ENCODE measurements around the gene SLC16A6. TPM values are rescaled to one million over a fixed set of nuclear protein-coding genes. Genes with fewer than 3 reads are reported as not detected.
"Not testable (repeated sequence)": the region's sequence is repeated elsewhere in the genome, so short reads cannot be mapped to it uniquely, and the experiment has no call there.

The SLC16A6 gene
- total RNA-seq, 1 experiment from 2014 or later = 4.8 TPM

DNA sequence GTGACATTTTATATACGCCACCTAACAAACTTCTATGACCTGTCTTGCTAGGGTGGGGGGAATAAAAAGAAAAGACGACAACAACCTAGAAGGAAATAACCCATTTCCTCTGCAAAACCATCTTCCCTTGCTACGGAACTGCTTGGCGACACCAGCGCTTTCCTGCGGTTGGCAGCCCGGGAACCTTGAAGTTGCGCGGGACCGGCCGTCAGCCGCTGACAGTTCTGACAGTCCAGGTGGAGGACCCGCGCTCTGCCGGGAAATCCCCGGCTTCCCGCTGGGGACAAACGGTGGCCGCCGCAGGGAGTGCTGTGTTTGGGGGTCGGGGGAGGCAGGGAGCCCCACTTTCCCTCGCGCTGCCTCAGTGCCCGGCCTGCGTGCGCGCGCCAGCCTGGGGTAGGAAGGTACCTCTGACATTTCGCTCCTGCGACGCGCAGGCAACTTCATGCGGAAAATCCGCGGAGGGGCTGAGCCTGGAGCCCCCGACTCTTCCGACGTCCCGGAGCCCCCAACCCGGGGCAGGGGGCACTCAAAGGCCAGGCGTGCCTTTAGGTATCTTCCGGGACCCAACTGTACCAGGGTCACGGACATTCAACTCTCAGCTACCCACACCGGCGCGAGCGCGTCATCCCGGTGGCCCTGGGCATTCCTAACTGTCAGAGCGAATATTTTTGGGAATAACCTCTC is 516 bp downstream of the SLC16A6 start:
- DNase-seq (ENCODE audit: low read depth) = no peak

DNA sequence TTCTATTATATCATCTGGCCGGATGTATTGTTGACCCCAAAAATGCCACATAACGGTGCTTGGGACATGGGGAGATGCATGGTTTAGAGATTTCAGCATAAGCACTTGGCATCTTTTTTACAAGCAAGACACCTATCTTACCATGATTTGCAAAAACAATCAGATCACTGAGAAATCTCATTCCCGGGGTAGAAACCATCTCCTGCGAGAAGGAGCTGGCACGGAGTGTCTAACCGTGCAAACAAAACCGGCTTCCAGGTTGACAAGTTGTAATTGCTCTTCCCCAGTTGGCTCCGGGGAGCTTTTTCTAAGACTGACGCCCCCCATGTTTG is 1.0 kb downstream of the SLC16A6 start:
- DNase-seq (ENCODE audit: low read depth) = no peak

DNA sequence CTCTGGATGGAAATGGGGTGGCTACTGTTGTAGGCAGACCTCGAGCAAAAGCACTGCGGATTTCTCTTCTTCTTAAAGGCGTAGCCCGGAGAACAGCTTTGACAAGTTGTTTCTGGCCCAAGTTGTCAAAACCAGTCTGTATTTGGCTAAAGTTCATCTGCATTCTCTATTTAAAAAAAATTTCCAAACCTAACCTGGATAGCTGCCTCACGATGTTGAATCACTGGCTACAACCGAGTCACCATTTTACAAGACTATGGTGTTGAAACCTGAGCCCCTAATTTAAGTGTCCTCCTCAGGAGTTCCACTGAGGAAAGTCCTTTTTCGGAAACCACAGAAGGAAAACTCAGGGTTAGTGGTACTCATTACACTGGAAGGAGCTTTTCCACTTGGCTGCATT is 1.5 kb downstream of the SLC16A6 start:
- no peak for DNase-seq (ENCODE audit: low read depth)

DNA sequence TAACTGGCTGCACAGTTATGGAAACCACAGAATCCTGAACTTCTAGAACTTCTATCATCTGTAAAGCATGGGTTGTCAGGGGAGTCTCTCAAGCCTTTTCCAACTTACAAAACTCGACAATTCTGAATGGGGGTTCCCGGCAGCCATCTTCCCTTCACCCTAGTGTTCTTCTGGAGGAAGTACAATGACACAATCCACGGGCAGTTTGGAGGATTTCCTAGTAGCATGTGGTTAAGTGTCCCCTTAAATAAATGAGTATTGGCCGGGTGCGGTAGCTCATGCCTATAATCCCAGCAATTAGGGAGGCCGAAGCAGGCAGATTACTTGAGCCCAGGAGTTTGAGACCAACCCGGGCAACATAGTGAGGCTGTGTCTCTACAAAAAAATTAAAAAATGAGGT is 2.1 kb downstream of the SLC16A6 start:
- no peak for DNase-seq (ENCODE audit: low read depth)

DNA sequence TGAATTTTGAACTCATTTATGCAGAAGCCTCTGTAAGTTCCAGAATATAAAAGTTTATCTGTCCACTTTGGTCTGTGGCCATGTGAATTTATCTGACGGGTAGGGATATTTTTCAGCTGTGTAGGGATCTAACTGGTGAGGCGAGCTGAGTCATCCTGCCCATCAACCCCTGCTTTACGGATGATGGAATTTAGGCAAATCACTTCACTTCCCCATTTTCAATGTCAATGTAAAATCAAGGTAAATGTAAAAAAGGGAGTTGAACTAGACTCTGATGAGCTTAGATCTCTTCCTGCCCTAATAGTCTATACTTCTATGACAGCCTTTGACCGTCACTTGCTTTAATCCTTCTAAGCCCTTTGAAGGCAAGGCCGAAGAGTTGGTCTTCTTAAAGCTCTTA is 2.6 kb downstream of the SLC16A6 start:
- peak; percentile 41 for DNase-seq (ENCODE audit: low read depth)

DNA sequence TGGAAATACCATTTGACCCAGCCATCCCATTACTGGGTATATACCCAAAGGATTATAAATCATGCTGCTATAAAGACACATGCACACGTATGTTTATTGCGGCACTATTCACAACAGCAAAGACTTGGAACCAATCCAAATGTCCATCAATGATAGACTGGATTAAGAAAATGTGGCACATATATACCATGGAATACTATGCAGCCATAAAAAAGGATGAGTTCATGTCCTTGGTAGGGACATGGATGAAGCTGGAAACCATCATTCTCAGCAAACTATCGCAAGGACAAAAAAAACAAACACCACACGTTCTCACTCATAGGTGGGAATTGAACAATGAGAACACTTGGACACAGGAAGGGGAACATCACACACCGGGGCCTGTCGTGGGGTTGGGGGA is 9.0 kb downstream of the SLC16A6 start:
- not testable (repeated sequence) for DNase-seq (ENCODE audit: low read depth)

DNA sequence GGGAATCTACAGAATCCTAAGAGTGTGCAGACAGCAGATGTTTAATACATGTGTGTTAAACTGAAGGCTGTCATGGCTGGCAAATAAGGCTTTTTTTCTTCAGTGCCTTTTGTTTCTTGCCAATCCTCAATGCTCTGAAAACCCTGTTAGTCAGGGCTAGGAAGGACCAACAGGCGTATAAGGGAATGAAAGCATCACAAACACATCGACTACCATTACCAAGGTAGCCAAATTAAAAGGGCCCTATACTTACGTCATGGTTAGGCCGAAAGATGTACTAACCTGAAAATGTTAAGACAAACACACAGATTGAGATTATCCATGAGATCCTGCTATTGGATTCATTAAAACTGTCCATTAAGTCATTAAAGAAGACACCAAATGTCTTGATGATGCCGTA is 13.1 kb downstream of the SLC16A6 start:
- no peak for DNase-seq (ENCODE audit: low read depth)

DNA sequence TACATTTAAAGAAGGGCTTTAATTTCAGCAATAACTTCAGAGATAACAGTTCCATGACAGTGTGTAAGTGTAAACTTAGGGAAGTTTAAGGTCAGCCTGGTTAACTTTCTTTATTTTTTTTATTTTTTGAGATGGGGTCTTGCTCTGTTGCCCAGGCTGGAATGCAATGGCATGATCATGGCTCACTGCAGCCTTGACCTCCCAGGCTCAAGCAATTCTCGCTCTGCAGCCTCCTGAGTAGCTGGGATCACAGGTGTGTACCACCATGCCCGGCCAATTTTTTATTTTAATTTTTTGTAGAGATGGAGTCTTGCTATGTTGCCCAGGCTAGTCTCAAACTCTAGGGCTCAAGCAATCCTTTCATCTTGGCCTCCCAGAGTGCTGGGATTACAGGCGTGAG is 14.6 kb downstream of the SLC16A6 start:
- DNase-seq (ENCODE audit: low read depth) = not testable (repeated sequence)

DNA sequence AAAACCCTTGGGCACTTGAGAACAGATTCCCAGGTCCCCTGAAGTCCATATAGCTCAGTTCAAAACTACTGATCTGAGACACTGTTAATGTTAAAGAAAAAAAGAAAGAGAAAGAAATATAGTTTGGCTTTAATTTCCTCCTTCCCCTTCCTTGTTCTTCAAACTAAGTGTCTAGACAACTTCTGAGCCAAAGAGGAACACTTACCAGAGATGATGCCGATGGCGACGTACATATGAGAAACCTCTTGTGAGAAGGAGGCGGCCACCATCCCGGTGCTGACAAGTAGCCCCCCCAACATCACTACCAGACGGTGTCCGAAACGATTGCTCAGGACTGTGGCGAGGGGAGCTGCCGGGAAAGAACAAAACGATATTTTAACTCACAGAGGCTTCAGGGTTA is 17.2 kb downstream of the SLC16A6 start:
- DNase-seq (ENCODE audit: low read depth) = no peak

DNA sequence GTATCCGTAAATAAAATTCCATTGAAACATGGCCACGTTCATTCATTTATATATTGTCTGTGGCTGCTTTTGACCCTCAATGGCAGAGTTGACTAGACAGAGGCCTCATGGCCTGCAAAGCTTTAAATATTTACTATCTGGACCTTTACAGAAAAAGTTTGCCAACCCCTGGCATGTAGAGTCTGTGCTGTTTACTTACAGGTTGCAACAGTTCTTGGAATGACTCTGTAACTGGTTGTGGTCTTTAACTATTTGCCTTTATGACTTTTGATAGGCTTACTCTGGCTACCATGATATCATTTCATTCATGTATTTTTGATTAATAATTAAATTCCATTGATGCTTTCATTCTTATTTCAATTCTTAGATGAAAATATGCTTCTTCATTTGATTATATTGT is 25.1 kb downstream of the SLC16A6 start:
- DNase-seq (ENCODE audit: low read depth) = not testable (repeated sequence)

DNA sequence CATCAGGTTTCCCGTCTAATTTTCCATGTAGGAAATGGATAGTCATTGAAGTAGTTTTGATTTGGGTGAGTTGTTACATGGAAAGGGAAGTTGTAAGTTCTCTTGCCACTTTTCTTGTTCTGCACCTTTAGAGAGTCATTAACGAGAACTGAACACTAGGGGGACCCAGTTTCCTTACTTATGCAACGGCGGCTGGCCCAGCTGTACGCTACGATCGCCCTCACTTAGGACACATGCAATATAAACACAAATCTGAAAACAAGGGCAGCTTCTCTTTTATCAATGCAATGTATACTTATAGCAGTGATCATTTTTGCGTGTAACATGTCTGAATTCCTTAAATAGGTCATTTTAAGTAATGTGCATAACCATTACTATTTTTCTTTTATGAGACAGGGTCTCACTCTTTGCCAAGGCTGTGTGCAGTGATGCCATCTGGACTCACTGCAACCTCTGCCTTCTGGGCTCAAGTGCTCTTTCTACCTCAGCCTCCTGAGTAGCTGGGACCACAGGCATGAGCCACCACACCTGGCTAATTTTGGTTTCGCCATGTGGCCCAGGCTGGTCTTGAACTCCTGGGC is 27.7 kb downstream of the SLC16A6 start:
- peak; percentile 44 for DNase-seq (ENCODE audit: low read depth)

DNA sequence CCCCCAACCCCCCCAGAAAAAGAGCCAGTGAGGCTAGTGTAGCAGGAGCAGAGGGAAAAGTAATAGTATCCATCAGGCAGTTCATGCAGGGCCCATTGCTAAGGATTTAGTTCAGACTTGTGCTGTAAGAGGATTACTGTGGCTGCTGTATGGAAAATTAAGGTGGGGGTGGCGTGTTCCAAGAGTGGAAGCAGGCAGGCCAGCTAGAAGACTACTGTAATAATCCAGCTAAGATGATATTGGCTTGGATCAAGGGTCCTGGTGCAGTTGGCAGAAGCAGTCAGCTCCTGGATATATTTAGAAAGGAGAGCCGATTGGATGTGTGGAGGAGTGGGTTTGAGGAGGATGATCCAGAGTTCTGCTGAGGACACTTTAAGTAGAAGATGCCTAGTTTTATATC is 28.5 kb downstream of the SLC16A6 start:
- not testable (repeated sequence) for DNase-seq (ENCODE audit: low read depth)

DNA sequence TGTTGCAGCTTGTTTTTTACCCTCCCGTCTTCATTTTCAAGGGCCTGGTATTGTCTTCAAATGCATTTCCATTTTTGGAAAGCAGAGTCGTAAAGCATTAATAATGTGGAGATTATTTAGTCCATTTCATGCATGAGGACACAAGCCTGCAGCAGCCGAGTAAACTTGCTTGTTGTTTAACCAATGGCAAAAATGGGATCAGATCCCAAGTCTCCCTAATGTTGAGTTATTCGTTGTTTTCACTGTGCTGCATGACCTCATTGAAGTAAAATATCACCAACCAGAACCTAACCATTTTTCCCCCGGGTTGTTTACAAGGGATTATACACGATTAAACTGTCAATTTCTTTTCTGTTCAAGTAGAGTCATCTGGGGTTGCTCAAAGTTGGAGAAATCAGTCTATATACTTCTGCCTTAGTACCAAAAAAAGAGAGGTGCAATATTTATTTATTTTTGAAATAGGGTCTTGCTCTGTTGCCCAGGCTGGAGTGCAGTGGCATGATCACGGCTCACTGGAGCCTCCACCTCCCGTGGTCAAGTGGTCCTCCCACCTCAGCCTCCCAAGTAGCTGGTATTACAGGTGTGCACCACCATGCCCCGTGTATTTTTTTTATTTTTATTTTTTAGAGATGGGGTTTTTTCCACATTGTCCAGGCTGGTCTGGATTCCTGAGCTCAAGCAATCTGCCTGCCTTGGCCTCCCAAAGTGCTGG is 30.7 kb downstream of the SLC16A6 start:
- no peak for DNase-seq (ENCODE audit: low read depth)

DNA sequence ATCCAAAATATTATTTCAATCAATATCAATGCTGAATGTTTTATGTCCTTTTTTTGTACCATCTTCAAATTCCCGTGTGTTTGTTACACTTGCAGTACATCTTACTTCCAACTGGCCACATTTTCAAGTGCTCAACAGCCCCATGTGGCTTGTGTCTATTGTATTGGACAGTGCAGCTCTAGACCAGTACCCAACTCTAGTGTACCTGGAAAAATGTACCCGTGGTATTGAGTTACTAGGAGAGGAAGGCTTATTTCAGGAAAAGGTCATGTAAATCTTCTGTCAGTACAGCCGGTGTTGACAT is 31.3 kb downstream of the SLC16A6 start:
- not testable (repeated sequence) for DNase-seq (ENCODE audit: low read depth)

DNA sequence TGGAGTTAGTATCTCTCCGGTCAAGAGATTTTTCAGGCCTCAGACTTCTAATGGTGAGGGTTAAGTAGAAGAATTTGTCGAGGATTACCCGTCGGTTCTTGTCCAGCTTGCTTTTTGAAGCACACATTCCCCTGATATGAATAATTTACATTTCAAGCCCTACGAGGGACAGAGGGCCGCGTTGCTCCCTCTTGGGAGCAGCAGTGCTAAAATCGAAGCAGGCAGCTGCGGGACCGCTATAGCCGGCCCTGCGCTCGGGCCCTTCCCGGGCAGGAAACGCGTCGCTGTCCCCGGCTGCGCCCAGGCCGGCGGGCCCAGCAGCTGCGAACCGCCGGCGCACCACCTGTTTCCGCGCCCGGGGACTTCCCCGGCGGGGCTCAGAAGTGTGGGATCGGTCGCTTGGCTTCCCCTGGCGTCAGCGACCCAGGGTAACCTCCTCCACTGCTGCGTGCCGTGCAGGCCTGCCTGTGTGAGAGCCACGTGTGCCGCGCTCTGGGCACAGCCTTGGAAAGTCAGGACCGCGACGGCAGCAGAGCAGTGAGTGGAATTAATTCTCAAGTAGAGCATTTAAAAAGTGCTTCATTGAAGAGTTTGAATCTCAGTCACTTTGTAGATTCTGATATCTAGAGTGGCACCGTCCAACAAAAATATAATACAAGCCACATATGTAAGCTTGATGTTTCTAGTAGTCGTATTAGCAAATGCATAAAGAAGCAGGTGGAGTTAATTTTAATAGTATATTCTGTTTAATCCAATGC is 31.9 kb downstream of the SLC16A6 start:
- peak; percentile 45 for DNase-seq (ENCODE audit: low read depth)

DNA sequence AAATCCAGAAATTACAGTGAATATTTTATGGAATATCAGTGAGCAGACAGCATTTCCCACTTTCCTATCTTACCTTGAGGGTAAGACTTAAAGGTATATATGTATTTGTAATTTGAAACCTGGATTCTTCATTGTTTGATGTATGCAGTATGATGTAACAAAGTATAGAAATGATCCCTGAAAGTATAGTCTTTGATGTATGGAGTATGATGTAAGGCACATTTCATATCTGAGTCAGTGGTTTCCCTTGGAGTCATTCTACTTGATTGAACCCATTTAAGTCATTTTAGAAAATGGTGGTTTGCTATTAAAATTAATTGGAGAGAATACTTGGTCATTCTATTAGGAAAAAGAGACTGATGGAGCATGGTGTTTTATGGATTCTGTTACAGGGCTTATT is 33.0 kb downstream of the SLC16A6 start:
- DNase-seq (ENCODE audit: low read depth) = no peak

DNA sequence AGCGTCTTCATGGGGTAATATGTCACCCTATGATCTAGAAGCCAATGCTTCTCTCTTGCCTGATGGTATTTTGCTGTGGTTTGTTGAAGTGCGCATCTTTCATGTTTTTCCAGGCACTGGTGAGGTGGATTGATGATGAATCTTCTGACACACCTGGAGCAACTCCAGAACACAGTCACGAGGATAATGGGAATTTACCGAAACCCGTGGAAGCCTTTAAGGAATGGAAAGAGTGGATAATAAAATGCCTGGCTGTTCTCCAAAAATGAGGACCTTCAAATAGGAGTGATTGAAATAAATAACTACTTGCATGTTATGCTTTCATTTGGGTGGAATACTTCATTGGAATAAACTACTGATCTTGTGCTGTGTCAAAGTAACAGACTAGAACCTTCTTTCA is 34.2 kb downstream of the SLC16A6 start:
- DNase-seq (ENCODE audit: low read depth) = not testable (repeated sequence)

DNA sequence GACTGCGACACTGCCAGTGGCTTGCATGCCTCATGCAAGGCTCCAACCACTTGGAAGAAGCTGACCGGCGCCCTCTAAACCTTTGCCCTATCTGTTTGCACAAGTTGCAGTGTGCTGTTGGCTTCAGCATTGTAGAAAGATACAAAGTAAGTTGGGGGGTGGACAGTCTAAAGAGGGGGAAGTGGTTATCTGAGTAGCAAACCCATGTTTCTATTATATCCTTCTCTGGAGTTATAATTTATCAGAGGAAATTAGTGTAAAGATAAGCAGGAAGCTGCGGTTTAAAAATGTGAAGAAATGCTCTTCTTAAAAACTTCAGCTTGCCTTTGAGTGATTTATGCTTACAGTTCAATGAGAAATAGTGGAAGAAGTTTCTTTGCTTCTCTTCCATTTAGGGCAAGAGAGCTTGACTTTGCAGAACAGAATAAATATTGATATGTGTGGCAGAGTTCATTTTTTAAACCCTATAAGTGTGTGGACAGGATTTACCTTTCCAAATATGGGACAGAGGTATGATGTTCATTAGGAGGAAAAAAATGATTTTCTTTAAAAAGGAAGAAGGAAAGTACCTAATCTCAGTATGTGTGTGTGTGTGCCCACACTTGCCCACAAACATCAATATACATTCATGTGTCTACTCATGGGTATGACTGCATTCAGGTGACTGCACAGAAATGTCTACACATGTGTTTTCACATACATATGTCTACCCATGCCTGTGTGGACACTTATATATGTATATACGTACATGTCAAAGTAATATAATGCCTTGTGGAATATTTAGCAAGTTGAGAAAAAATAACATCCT is 35.0 kb downstream of the SLC16A6 start:
- no peak for DNase-seq (ENCODE audit: low read depth)

DNA sequence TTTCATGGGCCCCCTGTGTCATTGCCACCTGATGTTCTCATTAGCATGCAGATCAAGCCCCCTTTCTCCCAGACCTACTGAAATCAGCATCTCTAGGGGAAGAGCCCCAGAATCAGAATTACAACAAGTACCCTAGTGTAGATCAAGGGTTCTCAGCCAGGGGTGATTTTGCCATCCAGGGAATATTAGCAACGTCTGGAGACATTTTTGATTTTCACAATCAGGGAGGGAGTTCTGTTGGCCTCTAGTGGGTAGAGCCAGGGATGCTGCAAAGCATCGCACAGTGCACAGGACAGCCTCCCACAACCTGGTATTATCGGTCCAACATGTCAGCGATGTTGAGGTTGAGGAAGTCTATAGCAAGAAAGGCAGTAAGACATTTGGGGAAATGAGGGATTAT is 35.8 kb downstream of the SLC16A6 start:
- DNase-seq (ENCODE audit: low read depth) = no peak

DNA sequence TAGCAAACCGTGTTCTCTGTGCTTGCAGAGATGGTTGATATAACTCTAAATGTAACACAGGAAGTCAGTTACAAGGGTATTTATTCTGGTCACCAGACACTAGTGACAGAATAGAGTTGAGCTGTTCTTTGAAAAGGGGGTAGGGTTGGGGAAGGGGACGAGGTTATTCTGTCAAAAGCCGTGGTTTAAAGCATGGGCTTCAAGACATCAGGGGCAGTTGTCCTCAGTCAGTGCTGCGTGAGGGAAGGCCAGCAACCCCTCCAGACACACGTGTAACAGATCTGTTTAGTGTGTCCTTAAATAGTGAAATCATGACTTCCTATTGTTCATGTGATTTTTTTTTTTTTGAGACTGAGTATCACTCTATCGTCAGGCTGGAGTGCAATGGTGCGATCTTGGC is 37.5 kb downstream of the SLC16A6 start:
- not testable (repeated sequence) for DNase-seq (ENCODE audit: low read depth)

DNA sequence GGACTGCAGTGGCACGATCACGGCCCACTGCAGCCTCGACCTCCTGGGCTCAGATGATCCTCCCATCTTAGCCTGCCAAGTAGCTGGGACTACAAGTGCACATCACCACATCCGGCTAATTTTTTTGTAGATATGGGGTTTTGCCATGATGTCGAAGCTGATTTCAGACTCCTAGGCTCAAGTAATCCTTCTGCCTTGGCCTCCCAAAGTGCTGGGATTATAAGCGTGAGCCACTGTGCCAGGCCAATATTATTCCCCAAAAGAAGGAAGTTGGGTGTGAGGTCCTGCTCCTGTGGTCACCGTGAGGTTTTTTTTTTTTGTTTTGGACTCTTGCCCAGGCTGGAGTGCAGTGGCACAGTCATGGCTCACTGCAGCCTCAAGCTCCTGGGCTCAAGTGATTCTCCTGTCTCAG is 41.6 kb downstream of the SLC16A6 start:
- peak; percentile 47 for DNase-seq (ENCODE audit: low read depth)

DNA sequence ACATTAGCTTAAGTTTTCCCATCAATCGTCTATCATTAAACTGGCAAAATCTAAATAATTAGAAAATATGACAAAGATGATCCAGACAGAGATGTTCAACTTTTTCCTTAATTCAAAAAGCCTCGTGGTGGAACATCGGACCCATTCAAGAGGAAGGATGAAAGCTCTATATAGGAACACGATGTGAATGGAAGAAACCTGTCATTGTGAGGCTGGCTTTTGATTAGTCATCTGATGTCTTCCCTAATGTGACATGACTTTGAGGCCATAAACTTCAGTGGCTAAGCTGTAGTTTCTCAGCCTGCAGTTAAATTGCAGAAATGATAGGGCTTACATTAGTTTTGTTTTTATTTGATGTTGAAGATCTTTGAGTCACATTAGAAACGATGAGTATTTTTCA is 42.0 kb downstream of the SLC16A6 start:
- peak; percentile 14 for DNase-seq (ENCODE audit: low read depth)
